Neuronal stem cell (in vitro differentiated cells): ENCODE measurements around the gene DNAAF6.
"Not testable (repeated sequence)": the region's sequence is repeated elsewhere in the genome, so short reads cannot be mapped to it uniquely, and the experiment has no call there.

ENCODE experiments used
- DNase-seq: peaks from one replicate; pipeline ENCODE4 v3.0.0-alpha.2; 2013; ENCODE audit warnings: low spot score
- H2AFZ ChIP-seq: one replicate; pipeline ENCODE4 v1.6.1; 2013; ENCODE audit warnings: mild to moderate bottlenecking, low read length, inconsistent platforms
- H2AK5ac ChIP-seq: 2 replicates; pipeline ENCODE4 v1.6.1; 2013; ENCODE audit warnings: low read depth, mild to moderate bottlenecking, inconsistent platforms, low read length, moderate library complexity, mixed read lengths
- H2BK120ac ChIP-seq: 2 replicates; pipeline ENCODE4 v1.6.1; 2013; ENCODE audit warnings: low read depth, mild to moderate bottlenecking, inconsistent platforms, low read length, moderate library complexity, mixed read lengths
- H2BK12ac ChIP-seq: one replicate; pipeline ENCODE4 v1.6.1; 2013; ENCODE audit warnings: low read length, inconsistent platforms
- H2BK15ac ChIP-seq: 2 replicates; pipeline ENCODE4 v1.6.1; 2013; ENCODE audit warnings: mild to moderate bottlenecking, low read length, inconsistent platforms, mixed read lengths
- H2BK5ac ChIP-seq: one replicate; pipeline ENCODE4 v1.6.1; 2013; ENCODE audit warnings: inconsistent platforms, mild to moderate bottlenecking, low read length, moderate library complexity
- H3K14ac ChIP-seq: one replicate; pipeline ENCODE4 v1.6.1; 2013; ENCODE audit warnings: low read length, inconsistent platforms
- H3K18ac ChIP-seq: 2 replicates; pipeline ENCODE4 v1.6.1; 2013; ENCODE audit warnings: low read length, inconsistent platforms
- H3K23ac ChIP-seq: 2 replicates; pipeline ENCODE4 v1.6.1; 2013; ENCODE audit warnings: low read depth, mild to moderate bottlenecking, mixed read lengths, low read length, inconsistent platforms; ENCODE audit not compliant: poor library complexity
- H3K27ac ChIP-seq: replicated peaks from 3 replicates; pipeline ENCODE4 v1.5.1; 2013; ENCODE audit warnings: low read length, inconsistent platforms
- H3K27me3 ChIP-seq, 3 experiments: 2 replicates each; pipeline ENCODE4 v1.6.1; 2013; ENCODE audit warnings: low read length in 3 of 3, mild to moderate bottlenecking in 2 of 3, inconsistent platforms in 1 of 3, low read depth in 1 of 3, mixed read lengths in 1 of 3, moderate library complexity in 1 of 3; ENCODE audit not compliant: control insufficient read depth in 3 of 3, insufficient read depth in 3 of 3
- H3K36me3 ChIP-seq, 2 donors: replicated peaks in 1 of 2; 2 replicates each; pipeline ENCODE4 v1.6.1; 2013; ENCODE audit warnings: low read length in 2 of 2; ENCODE audit not compliant: control insufficient read depth in 2 of 2, insufficient read depth in 2 of 2
- H3K4ac ChIP-seq: 2 replicates; pipeline ENCODE4 v1.6.1; 2013; ENCODE audit warnings: inconsistent platforms, mild to moderate bottlenecking, low read length, moderate library complexity
- H3K4me1 ChIP-seq, 2 donors: 1 replicate in 1 of 2; 2 replicates in 1 of 2; pipeline ENCODE4 v1.6.1; 2013; ENCODE audit warnings: low read length in 2 of 2, low read depth in 1 of 2; ENCODE audit not compliant: control insufficient read depth in 2 of 2, insufficient read depth in 1 of 2
- H3K4me2 ChIP-seq: one replicate; pipeline ENCODE4 v1.6.1; 2013; ENCODE audit warnings: mild to moderate bottlenecking, low read length, inconsistent platforms; ENCODE audit not compliant: insufficient read depth, poor library complexity, severe bottlenecking
- H3K4me3 ChIP-seq, 2 donors: 2 replicates each; pipeline ENCODE4 v1.5.1; 2013; ENCODE audit warnings: low read length in 2 of 2, mild to moderate bottlenecking in 2 of 2, inconsistent platforms in 1 of 2, moderate library complexity in 1 of 2
- H3K79me1 ChIP-seq: one replicate; pipeline ENCODE4 v1.6.1; 2013; ENCODE audit warnings: low read depth, mild to moderate bottlenecking, inconsistent platforms, low read length, moderate library complexity
- H3K9ac ChIP-seq: one replicate; pipeline ENCODE4 v1.6.1; 2013; ENCODE audit warnings: mild to moderate bottlenecking, low read depth, low read length, inconsistent platforms; ENCODE audit not compliant: poor library complexity
- H3K9me3 ChIP-seq, 2 donors: replicated peaks in 1 of 2; 2 replicates each; pipeline versions ENCODE3 to v1.6.1; 2013; ENCODE audit warnings: low read length in 2 of 2, mild to moderate bottlenecking in 2 of 2, inconsistent platforms in 1 of 2, low read depth in 1 of 2, mixed read lengths in 1 of 2, moderate library complexity in 1 of 2; ENCODE audit not compliant: control insufficient read depth in 2 of 2, insufficient read depth in 1 of 2
- H4K8ac ChIP-seq: one replicate; pipeline ENCODE4 v1.6.1; 2013; ENCODE audit warnings: low read depth, mild to moderate bottlenecking, inconsistent platforms, low read length, moderate library complexity
- H4K91ac ChIP-seq: one replicate; pipeline ENCODE4 v1.6.1; 2013; ENCODE audit warnings: low read length, low read depth, mild to moderate bottlenecking, inconsistent platforms; ENCODE audit not compliant: poor library complexity
- WGBS, 2 donors: extraction: QIAGEN DNeasy Blood & Tissue Kit; methylation state at CpG; one replicate each; pipeline ENCODE4 v1.1.7; 2013; ENCODE audit warnings: missing lambda C conversion rate in 2 of 2, mixed read lengths in 1 of 2; ENCODE audit not compliant: insufficient read length in 2 of 2, insufficient replicate concordance in 1 of 2; ENCODE audit errors: extremely low coverage in 2 of 2; 5-methylcytosine and 5-hydroxymethylcytosine counted together

The DNAAF6 gene

GRCh38 chrX:107168712-107169111 lies 37.7 kb upstream of the DNAAF6 start:
- no CpG with 5 or more reads among the region's 1 CpG for WGBS, 2 donors
- Histone ChIP-seq H3K36me3 (peaks cover 0 to 15% of the 10 kb centered on the region in 2 donors), H3K4me2 (no peak overlapping the region), H3K23ac (no peak overlapping the region), H3K4me1 (no peaks in the 10 kb centered on the region), H2BK5ac (no peak overlapping the region), H2BK120ac (no peak overlapping the region), H2BK15ac (no peak overlapping the region), H3K9ac (no peak overlapping the region), H2AK5ac (no peak overlapping the region), H3K27ac (no peak overlapping the region), H2AFZ (no peak overlapping the region), H3K18ac (no peak overlapping the region), H3K14ac (no peak overlapping the region), H3K79me1 (no peaks in the 10 kb centered on the region), H3K9me3 (no peaks in the 10 kb centered on the region), H4K8ac (no peak overlapping the region), H3K4me3 (no peak overlapping the region), H4K91ac (no peak overlapping the region), H2BK12ac (no peak overlapping the region), H3K27me3 (no peaks in the 10 kb centered on the region), H3K4ac (no peak overlapping the region)
- no peak for DNase-seq

DNA sequence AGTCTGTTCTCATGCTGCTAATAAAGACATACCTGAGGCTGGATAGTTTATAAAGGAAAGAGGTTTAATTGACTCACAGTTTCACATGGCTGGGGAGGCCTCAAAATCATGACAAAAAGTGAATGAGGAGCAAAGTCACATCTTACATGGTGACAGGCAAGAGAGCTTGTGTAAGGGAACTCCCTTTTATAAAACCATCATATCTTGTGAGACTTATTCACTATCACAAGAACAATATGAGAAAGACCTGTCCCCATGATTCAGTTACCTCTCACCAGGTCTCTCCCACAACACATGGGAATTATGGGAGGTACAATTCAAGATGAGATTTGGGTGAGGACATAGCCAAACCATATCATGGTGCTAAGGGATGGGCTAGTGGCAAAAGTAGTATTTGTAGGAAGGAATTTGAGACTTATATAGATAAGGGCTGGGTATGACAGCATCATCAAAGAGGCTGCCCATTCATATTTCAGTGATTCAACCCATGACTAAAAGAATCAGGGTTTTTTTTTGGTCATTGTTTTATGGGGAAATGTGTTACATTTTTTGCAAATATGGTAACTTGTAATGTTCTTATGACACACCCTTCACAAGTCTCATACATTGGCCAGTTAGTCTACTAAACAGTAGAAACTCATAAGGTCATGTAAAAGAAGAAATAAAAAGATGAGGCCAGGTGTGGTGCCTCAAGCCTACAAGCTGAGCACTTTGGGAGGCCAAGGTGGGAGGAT lies 34.9 kb upstream of the DNAAF6 start:
- Histone ChIP-seq H3K4me3 (no peak overlapping the region), H2BK120ac (no peak overlapping the region), H3K36me3 (peaks cover 0 to 10% of the 10 kb centered on the region in 2 donors), H2BK15ac (no peak overlapping the region), H3K9me3 (no peaks in the 10 kb centered on the region), H2AFZ (no peak overlapping the region), H3K27ac (no peak overlapping the region), H3K27me3 (no peaks in the 10 kb centered on the region), H4K91ac (no peak overlapping the region), H3K4ac (no peak overlapping the region), H3K18ac (no peak overlapping the region), H3K4me2 (no peak overlapping the region), H2AK5ac (no peak overlapping the region), H3K14ac (no peak overlapping the region), H3K79me1 (no peaks in the 10 kb centered on the region), H3K23ac (no peak overlapping the region), H2BK5ac (no peak overlapping the region), H3K9ac (no peak overlapping the region), H4K8ac (no peak overlapping the region), H2BK12ac (no peak overlapping the region), H3K4me1 (no peaks in the 10 kb centered on the region)
- DNase-seq: no peak

DNA sequence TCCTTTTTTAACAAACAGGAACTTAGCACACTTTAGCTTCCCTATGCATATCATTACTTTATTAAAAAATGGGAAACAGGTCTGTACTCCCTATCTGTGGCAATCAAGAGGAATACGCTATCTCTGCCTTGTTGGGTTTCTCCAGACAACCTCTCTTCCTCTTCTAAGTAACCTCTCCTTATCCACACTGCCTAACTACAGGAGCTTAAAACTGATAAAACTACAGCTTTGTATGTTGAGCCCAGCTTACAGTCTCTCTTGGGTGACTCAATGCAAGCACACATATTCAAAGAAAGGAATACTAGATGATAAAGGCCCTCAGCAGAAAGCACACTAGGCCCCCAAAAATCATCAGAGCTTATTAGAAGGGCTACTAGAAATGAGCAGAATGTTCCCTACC lies 9.1 kb upstream of the DNAAF6 start:
- Histone ChIP-seq H4K91ac (no peak overlapping the region), H3K4me3 (no peak overlapping the region), H3K27ac (no peak overlapping the region), H2BK12ac (no peak overlapping the region), H3K4me1 (no peaks in the 10 kb centered on the region), H3K4me2 (no peak overlapping the region), H3K36me3 (no peaks in the 10 kb centered on the region), H3K79me1 (no peaks in the 10 kb centered on the region), H3K14ac (no peak overlapping the region), H2AFZ (no peak overlapping the region), H3K9me3 (no peaks in the 10 kb centered on the region), H2BK5ac (no peak overlapping the region), H3K27me3 (no peaks in the 10 kb centered on the region), H2BK120ac (no peak overlapping the region), H3K9ac (no peak overlapping the region), H2AK5ac (no peak overlapping the region), H3K23ac (no peak overlapping the region), H3K4ac (no peak overlapping the region), H4K8ac (no peak overlapping the region), H3K18ac (no peak overlapping the region), H2BK15ac (no peak overlapping the region)
- DNase-seq: no peak
- no CpG with 5 or more reads among the region's 1 CpG for WGBS, 2 donors

GRCh38 chrX:107198074-107198473 lies 8.3 kb upstream of the DNAAF6 start:
- H2BK5ac ChIP-seq, H3K4me1 ChIP-seq, H3K9ac ChIP-seq, H3K9me3 ChIP-seq, H3K18ac ChIP-seq, H3K36me3 ChIP-seq, H3K23ac ChIP-seq, H2BK120ac ChIP-seq, H3K4me3 ChIP-seq, H2BK15ac ChIP-seq, H3K27ac ChIP-seq, H4K91ac ChIP-seq, H4K8ac ChIP-seq, H3K14ac ChIP-seq, H2AFZ ChIP-seq, H2BK12ac ChIP-seq, H3K27me3 ChIP-seq, H3K4me2 ChIP-seq, H3K4ac ChIP-seq, H2AK5ac ChIP-seq, DNase-seq, H3K79me1 ChIP-seq: not testable (repeated sequence)
- no CpG with 5 or more reads among the region's 6 CpGs for WGBS, 2 donors
